AG04449 (cell line): ENCODE data around the gene NPTX1.

Experiments used
- CTCF ChIA-PET: fragments of 350-600 bp; formaldehyde crosslinking; extraction: SDS; loops from one replicate; lab custom pipeline; 2021; ENCODE audit warnings: antibody characterized with exemption; lab: Yijun Ruan, JAX
- POLR2A ChIA-PET: fragments of 400-600, 350-600 bp; formaldehyde crosslinking; extraction: SDS; loops from one replicate; lab custom pipeline; 2020; ENCODE audit warnings: antibody characterized with exemption, inconsistent platforms; lab: Yijun Ruan, JAX
- DNase-seq: peaks from one replicate; pipeline ENCODE4 v3.0.0-alpha.2; 2010; ENCODE audit warnings: low read depth, low spot score
- H3K4me3 ChIP-seq: 2 replicates; pipeline ENCODE4 v1.5.1; 2011; ENCODE audit warnings: low read depth, mild to moderate bottlenecking, control low read depth, low read length
- TF ChIP-seq, protein P1 (sequence below): IDR thresholded peaks from one replicate; pipeline ENCODE4 v1.5.1; 2011; ENCODE audit warnings: mild to moderate bottlenecking, moderate library complexity, low read length, control low read depth, inconsistent platforms; ENCODE audit not compliant: insufficient read depth; ENCODE audit errors: missing control alignments

The NPTX1 gene

DNA sequence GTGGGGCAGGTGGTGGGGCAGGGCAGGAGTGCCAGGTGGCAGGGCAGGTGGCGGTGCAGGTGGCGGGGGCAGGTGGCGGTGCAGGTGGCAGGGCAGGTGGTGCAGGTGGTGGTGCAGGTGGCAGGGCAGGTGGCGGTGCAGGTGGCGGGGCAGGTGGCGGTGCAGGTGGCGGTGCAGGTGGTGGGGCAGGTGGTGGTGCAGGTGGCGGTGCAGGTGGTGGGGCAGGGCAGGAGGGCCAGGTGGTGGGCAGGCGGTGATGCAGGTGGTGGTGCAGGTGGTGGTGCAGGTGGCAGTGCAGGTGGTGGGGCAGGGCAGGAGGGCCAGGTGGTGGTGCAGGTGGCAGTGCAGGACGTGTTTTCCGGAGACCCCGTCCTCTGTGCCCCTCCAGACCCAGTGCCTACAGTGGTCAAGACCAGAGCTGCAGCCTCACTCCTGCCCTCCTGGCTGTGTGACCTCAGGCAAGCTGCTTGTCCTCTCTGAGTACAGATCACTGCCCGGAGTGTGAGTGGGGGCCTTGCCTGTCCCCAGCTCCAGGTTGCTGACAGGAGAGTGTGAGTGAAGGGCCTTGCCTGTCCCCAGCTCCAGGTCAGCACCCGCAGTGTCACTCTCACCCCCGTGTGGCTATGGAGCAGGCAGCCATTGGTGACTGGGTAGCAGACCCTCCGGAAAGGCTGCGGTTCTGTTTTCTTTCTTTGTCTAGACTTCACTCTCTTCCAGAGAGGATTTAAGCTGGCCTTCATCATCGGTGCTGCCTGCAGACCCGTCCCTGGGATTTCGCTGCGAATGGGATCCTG, 16.1 kb upstream of the NPTX1 start:
- ChIA-PET POLR2A (no interaction called here), CTCF (interaction anchor here (1.3 kb wide), 1 partner anchor 15 kb away, joined by 5 read pairs; no protein-coding TSS in a partner anchor)
- no peak for DNase-seq
- H3K4me3 ChIP-seq = no peak overlapping the region
- TF ChIP-seq, protein P1, sequence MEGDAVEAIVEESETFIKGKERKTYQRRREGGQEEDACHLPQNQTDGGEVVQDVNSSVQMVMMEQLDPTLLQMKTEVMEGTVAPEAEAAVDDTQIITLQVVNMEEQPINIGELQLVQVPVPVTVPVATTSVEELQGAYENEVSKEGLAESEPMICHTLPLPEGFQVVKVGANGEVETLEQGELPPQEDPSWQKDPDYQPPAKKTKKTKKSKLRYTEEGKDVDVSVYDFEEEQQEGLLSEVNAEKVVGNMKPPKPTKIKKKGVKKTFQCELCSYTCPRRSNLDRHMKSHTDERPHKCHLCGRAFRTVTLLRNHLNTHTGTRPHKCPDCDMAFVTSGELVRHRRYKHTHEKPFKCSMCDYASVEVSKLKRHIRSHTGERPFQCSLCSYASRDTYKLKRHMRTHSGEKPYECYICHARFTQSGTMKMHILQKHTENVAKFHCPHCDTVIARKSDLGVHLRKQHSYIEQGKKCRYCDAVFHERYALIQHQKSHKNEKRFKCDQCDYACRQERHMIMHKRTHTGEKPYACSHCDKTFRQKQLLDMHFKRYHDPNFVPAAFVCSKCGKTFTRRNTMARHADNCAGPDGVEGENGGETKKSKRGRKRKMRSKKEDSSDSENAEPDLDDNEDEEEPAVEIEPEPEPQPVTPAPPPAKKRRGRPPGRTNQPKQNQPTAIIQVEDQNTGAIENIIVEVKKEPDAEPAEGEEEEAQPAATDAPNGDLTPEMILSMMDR = no peak

DNA sequence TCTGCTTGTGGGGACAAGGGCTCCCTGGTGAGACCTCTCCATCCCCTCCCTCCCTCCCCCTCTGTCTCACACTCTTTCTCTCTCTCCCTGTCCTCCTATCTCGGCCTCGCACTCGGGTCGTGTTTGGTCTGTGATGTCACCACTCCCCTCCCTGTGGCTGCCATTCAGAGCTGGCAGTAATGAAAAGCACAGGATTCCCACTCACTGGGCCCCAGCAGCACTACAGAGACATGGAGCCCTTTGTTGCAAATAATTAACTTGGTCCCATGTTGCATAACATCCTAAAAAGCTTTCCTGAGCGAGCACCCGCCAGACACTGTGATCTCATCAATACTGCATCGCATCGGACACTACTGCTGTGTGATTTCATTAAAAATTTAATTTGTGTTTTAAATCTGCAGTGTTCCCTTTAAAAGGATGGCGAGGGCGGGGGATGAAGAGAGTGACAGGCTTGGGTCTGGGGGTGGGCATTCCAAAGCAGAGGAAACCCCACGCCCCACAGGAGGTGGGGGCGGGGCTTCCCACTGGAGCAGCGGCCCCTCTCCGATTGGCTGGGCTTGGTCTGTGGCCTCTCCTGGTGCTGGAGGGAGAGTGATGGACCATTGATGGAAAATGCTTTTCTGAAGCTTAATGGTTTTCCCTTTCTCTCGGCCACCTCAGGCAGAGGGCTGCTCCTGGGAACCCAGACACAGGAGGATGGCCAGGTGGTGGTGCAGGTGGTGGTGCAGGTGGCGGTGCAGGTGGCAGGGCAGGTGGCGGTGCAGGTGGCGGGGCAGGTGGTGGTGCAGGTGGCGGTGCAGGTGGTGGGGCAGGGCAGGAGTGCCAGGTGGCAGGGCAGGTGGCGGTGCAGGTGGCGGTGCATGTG, 15.3 kb upstream of the NPTX1 start:
- CTCF ChIA-PET = no interaction called here
- DNase-seq = no peak
- POLR2A ChIA-PET = no interaction called here
- TF ChIP-seq, protein P1 = no peak
- no peak overlapping the region for H3K4me3 ChIP-seq

DNA sequence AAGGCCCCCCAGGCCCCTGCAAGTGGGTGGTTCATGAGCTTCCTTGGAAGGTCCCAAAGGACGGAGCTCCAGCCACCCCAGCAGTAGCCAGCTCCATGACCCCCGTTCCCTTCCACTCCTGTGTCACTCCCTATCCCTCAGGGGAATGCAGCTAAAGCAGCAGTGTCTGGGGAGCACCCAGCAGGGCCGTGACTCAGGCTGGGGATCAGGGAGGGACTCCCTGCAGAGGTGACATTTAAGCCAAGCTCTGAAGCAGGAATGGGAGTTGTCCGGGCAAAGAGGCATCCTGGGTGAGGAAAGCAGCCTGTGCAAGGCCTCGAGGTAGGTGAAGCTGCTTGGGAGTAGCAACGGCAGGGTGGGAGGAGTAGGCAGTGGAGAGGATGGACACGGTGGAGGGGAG, 11.1 kb upstream of the NPTX1 start:
- no peak overlapping the region for H3K4me3 ChIP-seq
- CTCF ChIA-PET = interaction anchor here (1.4 kb wide), 1 partner anchor 89 kb away, joined by 3 read pairs; no protein-coding TSS in a partner anchor
- POLR2A ChIA-PET = no interaction called here
- DNase-seq = no peak
- TF ChIP-seq, protein P1 = no peak

DNA sequence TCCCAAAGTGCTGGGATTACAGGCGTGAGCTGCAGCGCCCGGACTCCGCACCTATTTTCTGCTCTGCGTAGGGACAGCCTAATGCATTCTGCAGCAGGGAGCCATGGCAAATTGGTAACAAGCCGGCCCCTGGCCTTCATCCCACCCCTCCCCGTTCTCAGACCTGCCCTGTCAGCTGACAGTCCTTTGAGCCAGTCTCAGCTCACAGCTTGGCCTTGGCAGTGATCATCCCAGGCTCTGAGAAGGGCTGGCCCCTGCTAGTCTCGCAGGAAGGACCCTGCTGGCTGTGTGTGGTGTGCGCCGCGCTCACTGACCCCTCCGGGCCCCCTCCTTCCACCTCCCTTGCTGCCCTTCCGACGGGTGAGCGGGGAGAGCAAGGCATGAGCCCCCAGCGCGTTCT, 10.3 kb upstream of the NPTX1 start:
- CTCF ChIA-PET = interaction anchor here (1.4 kb wide), 1 partner anchor 90 kb away, joined by 3 read pairs; no protein-coding TSS in a partner anchor
- TF ChIP-seq, protein P1 = no peak
- H3K4me3 ChIP-seq = no peak overlapping the region
- POLR2A ChIA-PET = no interaction called here
- DNase-seq = no peak

DNA sequence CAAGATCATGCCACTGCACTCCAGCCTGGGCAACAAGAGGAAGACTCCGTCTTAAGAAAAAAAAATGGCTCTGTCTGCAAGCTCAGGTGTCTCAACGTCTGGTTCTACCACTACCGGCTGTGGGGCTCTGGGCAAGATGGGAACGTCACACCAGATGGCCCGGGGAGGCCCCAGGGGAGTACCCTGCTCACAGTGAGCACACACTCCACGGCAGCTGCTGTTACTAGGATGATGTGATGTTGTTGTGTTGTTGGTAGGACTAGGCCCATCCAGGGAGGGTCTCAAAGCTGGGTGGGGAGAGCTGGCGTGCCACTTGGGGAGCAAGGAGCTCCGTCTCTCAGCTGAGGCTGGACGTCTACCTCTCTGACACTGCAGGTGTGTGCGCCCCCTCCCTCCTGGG, 9.4 kb upstream of the NPTX1 start:
- no peak overlapping the region for H3K4me3 ChIP-seq
- DNase-seq = no peak
- CTCF ChIA-PET = no interaction called here
- TF ChIP-seq, protein P1 = no peak
- POLR2A ChIA-PET = no interaction called here
